Stomach (tissue), 4 donors: ENCODE data around the gene MPZL2.

ENCODE experiments used
- POLR2A ChIP-seq, 4 donors: fragments of 450-650 bp; IDR thresholded peaks; one replicate each; pipeline ENCODE4 v1.6.1; 2016; ENCODE audit warnings: antibody characterized with exemption in 4 of 4, control low read depth in 2 of 4, mild to moderate bottlenecking in 1 of 4, moderate library complexity in 1 of 4
- TF ChIP-seq, protein P1 (sequence below), 7 experiments: fragments of 450-650 bp in 4 of 7; fragments of 200-600 bp in 3 of 7; sonication (generic) in 3 of 7; IDR thresholded peaks; one replicate each; pipeline ENCODE4 v1.5.1; 2016 to 2019; ENCODE audit warnings: antibody characterized with exemption in 7 of 7, control low read depth in 2 of 7, mild to moderate bottlenecking in 1 of 7

DNA sequence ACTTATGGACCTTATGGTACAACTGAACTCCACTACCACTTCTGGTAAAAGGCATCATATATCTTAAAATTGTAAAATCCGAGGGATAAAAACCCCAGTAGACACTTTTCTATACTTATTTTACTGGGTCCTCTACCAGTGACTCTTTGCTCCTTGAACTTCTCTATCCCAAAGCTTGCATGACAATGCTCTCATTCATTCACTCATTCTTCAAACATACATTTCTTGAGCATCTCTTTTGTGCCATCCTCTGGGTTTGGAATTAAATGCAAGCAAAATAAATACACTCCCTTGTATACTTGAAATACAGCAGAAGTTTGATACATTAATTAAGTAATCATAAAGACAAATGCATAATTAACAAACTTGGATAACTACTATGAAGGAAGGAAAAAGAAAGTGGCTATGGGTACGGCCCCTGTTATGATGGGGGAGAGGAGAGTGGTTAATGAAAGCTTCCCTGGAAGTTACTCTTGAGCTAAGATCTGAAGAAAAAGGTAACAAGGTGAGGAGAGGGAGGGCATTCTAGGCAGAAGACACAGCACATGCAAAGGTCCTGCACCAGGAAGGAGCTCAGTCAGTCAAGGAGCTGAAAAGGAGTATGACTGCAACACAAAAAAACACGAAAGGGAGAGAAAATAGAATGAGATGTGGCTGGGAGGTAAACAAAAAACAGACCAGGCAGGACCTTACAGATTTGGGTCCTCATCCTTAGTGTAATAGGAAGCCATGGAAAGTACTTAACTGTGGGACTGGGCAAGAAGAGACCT lies 19.9 kb downstream of the MPZL2 start:
- TF ChIP-seq, protein P1, sequence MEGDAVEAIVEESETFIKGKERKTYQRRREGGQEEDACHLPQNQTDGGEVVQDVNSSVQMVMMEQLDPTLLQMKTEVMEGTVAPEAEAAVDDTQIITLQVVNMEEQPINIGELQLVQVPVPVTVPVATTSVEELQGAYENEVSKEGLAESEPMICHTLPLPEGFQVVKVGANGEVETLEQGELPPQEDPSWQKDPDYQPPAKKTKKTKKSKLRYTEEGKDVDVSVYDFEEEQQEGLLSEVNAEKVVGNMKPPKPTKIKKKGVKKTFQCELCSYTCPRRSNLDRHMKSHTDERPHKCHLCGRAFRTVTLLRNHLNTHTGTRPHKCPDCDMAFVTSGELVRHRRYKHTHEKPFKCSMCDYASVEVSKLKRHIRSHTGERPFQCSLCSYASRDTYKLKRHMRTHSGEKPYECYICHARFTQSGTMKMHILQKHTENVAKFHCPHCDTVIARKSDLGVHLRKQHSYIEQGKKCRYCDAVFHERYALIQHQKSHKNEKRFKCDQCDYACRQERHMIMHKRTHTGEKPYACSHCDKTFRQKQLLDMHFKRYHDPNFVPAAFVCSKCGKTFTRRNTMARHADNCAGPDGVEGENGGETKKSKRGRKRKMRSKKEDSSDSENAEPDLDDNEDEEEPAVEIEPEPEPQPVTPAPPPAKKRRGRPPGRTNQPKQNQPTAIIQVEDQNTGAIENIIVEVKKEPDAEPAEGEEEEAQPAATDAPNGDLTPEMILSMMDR (IDR thresholded peaks at IDR 0.05), result no peak
- no peak for TF ChIP-seq POLR2A (IDR thresholded peaks at IDR 0.05)
